WTC11 (cell line): ENCODE measurements around the gene HPCAL1. TPM values are rescaled to one million over a fixed set of nuclear protein-coding genes. Genes with fewer than 3 reads are reported as not detected.

Source experiments
- ATAC-seq: fragments of 200-7000 bp; cut with Tn5 transposase; 2 replicates; pipeline ENCODE4 v1.10.0; 2021; ENCODE audit warnings: mild to moderate bottlenecking, moderate library complexity
- CTCF ChIA-PET: fragments of 300-600 bp; sonication (Branson Sonifier 250); formaldehyde crosslinking; loops from one replicate; lab custom pipeline; 2021; ENCODE audit warnings: antibody characterized with exemption; lab: Charles Lee
- POLR2A ChIA-PET: fragments of 350-600 bp; sonication (Branson Sonifier 250); formaldehyde crosslinking; loops from one replicate; lab custom pipeline; 2021; ENCODE audit warnings: antibody characterized with exemption; lab: Charles Lee
- DNase-seq: peaks from one replicate; pipeline ENCODE4 v3.0.0; 2021; ENCODE audit warnings: low spot score
- H3K27ac Mint-ChIP-seq: 2 replicates; pipeline ENCODE4 v1.8.0; 2021; ENCODE audit warnings: mixed read lengths
- H3K27me3 Mint-ChIP-seq: 2 replicates; pipeline ENCODE4 v1.8.0; 2021; ENCODE audit warnings: low read depth, mild to moderate bottlenecking, moderate library complexity, mixed read lengths
- H3K36me3 Mint-ChIP-seq: 2 replicates; pipeline ENCODE4 v1.8.0; 2021; ENCODE audit warnings: mixed read lengths
- H3K4me1 Mint-ChIP-seq: 2 replicates; pipeline ENCODE4 v1.8.0; 2022; ENCODE audit warnings: mixed read lengths
- H3K4me3 Mint-ChIP-seq: 2 replicates; pipeline ENCODE4 v1.8.0; 2021; ENCODE audit warnings: mild to moderate bottlenecking, moderate library complexity, mixed read lengths
- H3K9me3 Mint-ChIP-seq: 2 replicates; pipeline ENCODE4 v1.8.0; 2021; ENCODE audit warnings: mixed read lengths
- CBFB ChIP-seq: sonication (generic); formaldehyde crosslinking; IDR thresholded peaks from 2 replicates; pipeline ENCODE4 v1.8.1; 2022; ENCODE audit warnings: mild to moderate bottlenecking, low read depth, missing genetic modification reagents
- CREM ChIP-seq: sonication (generic); formaldehyde crosslinking; IDR thresholded peaks from 2 replicates; pipeline ENCODE4 v1.8.1; 2022; ENCODE audit warnings: mild to moderate bottlenecking, missing genetic modification reagents, moderate library complexity
- ETV6 ChIP-seq: sonication (generic); formaldehyde crosslinking; IDR thresholded peaks from 2 replicates; pipeline ENCODE4 v1.8.1; 2022; ENCODE audit warnings: mild to moderate bottlenecking, missing genetic modification reagents
- HMGA2 ChIP-seq: fragments of 250-450 bp; sonication (Bioruptor Pico); IDR thresholded peaks from 2 replicates; pipeline ENCODE4 v1.4.0; 2021; ENCODE audit warnings: mild to moderate bottlenecking, moderate library complexity
- JAZF1 ChIP-seq: fragments of 250-450 bp; sonication (Bioruptor Pico); IDR thresholded peaks from 2 replicates; pipeline ENCODE4 v1.9.0; 2021; ENCODE audit warnings: moderate library complexity, mild to moderate bottlenecking, inconsistent platforms
- JUN ChIP-seq: sonication (generic); formaldehyde crosslinking; IDR thresholded peaks from 2 replicates; pipeline ENCODE4 v1.8.0; 2023; ENCODE audit warnings: mild to moderate bottlenecking, missing genetic modification reagents
- NFATC4 ChIP-seq: fragments of 250-450 bp; sonication (Bioruptor Pico); IDR thresholded peaks from 2 replicates; pipeline ENCODE4 v1.9.0; 2021; ENCODE audit warnings: mild to moderate bottlenecking
- SMAD3 ChIP-seq: sonication (generic); formaldehyde crosslinking; IDR thresholded peaks from 2 replicates; pipeline ENCODE4 v1.8.0; 2022; ENCODE audit warnings: missing genetic modification reagents, mild to moderate bottlenecking, borderline replicate concordance
- TEAD4 ChIP-seq: sonication (generic); formaldehyde crosslinking; IDR thresholded peaks from 2 replicates; pipeline ENCODE4 v1.8.0; 2022; ENCODE audit warnings: mild to moderate bottlenecking, missing genetic modification reagents
- ZNF416 ChIP-seq: fragments of 250-450 bp; sonication (Bioruptor Pico); IDR thresholded peaks from 2 replicates; pipeline ENCODE4 v1.9.0; 2021; ENCODE audit warnings: mild to moderate bottlenecking, inconsistent platforms
- ZNF671 ChIP-seq: fragments of 250-450 bp; sonication (Bioruptor Pico); IDR thresholded peaks from 2 replicates; pipeline ENCODE4 v1.8.0; 2021; ENCODE audit warnings: mild to moderate bottlenecking
- total RNA-seq: library from RNA; stranded (reverse); gene quantifications from 3 replicates; pipeline ENCODE4 v1.2.3, GENCODE V29; 2021
- TF ChIP-seq, protein P1 (sequence below): fragments of 250-450 bp; sonication (Bioruptor Pico); IDR thresholded peaks from 2 replicates; pipeline ENCODE4 v1.9.0; 2021; ENCODE audit warnings: mild to moderate bottlenecking, borderline replicate concordance
- TF ChIP-seq, protein P2 (sequence below): sonication (generic); formaldehyde crosslinking; IDR thresholded peaks from 2 replicates; pipeline ENCODE4 v1.8.1; 2022; ENCODE audit warnings: mild to moderate bottlenecking, missing genetic modification reagents, moderate library complexity, borderline replicate concordance
- TF ChIP-seq, protein P3 (sequence below): sonication (generic); formaldehyde crosslinking; IDR thresholded peaks from 2 replicates; pipeline ENCODE4 v1.8.1; 2023; ENCODE audit warnings: mild to moderate bottlenecking, missing genetic modification reagents
- TF ChIP-seq, protein P4 (sequence below): sonication (generic); formaldehyde crosslinking; IDR thresholded peaks from 2 replicates; pipeline ENCODE4 v1.8.0; 2023; ENCODE audit warnings: mild to moderate bottlenecking, missing genetic modification reagents
- TF ChIP-seq, protein P5 (sequence below): sonication (generic); formaldehyde crosslinking; IDR thresholded peaks from 2 replicates; pipeline ENCODE4 v1.8.1; 2023; ENCODE audit warnings: mild to moderate bottlenecking, missing genetic modification reagents, borderline replicate concordance
- TF ChIP-seq, protein P6 (sequence below): sonication (generic); formaldehyde crosslinking; IDR thresholded peaks from 2 replicates; pipeline ENCODE4 v1.8.0; 2022; ENCODE audit warnings: mild to moderate bottlenecking, missing genetic modification reagents
- TF ChIP-seq, protein P7 (sequence below): fragments of 250-450 bp; sonication (Bioruptor Pico); IDR thresholded peaks from 2 replicates; pipeline ENCODE4 v1.8.0; 2021; ENCODE audit warnings: mild to moderate bottlenecking
- TF ChIP-seq, protein P8 (sequence below): fragments of 250-450 bp; sonication (Bioruptor Pico); IDR thresholded peaks from 2 replicates; pipeline ENCODE4 v1.9.0; 2021; ENCODE audit warnings: moderate library complexity, mild to moderate bottlenecking, inconsistent platforms, borderline replicate concordance

The HPCAL1 gene
- total RNA-seq, 1 experiment from 2014 or later: 11.8 TPM

DNA sequence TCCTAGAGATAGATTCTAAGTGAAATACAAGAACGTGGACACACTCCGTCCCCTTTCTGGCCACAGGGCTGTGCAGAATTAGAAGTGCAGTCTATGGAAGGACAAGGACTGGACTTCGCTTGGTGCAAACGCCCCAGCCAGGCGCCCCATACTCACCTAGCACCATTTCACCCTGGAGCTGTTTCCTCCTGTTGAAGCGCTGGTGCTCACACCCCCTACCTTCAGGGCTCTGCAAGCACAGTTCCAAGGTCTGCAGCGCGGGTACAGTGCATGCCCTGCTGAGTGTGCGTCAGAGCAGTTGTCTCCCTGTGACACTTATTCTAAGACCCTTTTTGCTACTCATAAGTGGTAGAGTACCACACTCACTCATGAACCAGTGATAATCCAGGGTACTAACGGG, 3.0 kb downstream of the HPCAL1 start:
- DNase-seq (peak; percentile 55), ATAC-seq (peak; percentile 5; the same call in 1 of the 2 replicates)
- Mint-ChIP-seq H3K9me3 (no peaks in the 10 kb centered on the region), H3K27ac (no peak overlapping the region), H3K36me3 (no peaks in the 10 kb centered on the region), H3K4me1 (peaks cover 22% of the 10 kb centered on the region), H3K27me3 (peaks cover 54% of the 10 kb centered on the region), H3K4me3 (0 out of 2 replicates have a peak overlapping the region, but pooled peaks have one; percentile 22)
- POLR2A ChIA-PET: no interaction called here
- CTCF ChIA-PET: interaction anchor here (0.6 to 6.7 kb wide), 13 partner anchors 12 to 181 kb away, joined by 3 to 100 read pairs (median 5); no protein-coding TSS in a partner anchor
- TF ChIP-seq, protein P1, sequence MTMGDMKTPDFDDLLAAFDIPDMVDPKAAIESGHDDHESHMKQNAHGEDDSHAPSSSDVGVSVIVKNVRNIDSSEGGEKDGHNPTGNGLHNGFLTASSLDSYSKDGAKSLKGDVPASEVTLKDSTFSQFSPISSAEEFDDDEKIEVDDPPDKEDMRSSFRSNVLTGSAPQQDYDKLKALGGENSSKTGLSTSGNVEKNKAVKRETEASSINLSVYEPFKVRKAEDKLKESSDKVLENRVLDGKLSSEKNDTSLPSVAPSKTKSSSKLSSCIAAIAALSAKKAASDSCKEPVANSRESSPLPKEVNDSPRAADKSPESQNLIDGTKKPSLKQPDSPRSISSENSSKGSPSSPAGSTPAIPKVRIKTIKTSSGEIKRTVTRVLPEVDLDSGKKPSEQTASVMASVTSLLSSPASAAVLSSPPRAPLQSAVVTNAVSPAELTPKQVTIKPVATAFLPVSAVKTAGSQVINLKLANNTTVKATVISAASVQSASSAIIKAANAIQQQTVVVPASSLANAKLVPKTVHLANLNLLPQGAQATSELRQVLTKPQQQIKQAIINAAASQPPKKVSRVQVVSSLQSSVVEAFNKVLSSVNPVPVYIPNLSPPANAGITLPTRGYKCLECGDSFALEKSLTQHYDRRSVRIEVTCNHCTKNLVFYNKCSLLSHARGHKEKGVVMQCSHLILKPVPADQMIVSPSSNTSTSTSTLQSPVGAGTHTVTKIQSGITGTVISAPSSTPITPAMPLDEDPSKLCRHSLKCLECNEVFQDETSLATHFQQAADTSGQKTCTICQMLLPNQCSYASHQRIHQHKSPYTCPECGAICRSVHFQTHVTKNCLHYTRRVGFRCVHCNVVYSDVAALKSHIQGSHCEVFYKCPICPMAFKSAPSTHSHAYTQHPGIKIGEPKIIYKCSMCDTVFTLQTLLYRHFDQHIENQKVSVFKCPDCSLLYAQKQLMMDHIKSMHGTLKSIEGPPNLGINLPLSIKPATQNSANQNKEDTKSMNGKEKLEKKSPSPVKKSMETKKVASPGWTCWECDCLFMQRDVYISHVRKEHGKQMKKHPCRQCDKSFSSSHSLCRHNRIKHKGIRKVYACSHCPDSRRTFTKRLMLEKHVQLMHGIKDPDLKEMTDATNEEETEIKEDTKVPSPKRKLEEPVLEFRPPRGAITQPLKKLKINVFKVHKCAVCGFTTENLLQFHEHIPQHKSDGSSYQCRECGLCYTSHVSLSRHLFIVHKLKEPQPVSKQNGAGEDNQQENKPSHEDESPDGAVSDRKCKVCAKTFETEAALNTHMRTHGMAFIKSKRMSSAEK: no peak
- TF ChIP-seq NFATC4 (CRISPR knock-in tag): no peak
- TF ChIP-seq HMGA2 (CRISPR knock-in tag): no peak
- TF ChIP-seq, protein P2, sequence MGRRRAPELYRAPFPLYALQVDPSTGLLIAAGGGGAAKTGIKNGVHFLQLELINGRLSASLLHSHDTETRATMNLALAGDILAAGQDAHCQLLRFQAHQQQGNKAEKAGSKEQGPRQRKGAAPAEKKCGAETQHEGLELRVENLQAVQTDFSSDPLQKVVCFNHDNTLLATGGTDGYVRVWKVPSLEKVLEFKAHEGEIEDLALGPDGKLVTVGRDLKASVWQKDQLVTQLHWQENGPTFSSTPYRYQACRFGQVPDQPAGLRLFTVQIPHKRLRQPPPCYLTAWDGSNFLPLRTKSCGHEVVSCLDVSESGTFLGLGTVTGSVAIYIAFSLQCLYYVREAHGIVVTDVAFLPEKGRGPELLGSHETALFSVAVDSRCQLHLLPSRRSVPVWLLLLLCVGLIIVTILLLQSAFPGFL: no peak
- TF ChIP-seq, protein P3, sequence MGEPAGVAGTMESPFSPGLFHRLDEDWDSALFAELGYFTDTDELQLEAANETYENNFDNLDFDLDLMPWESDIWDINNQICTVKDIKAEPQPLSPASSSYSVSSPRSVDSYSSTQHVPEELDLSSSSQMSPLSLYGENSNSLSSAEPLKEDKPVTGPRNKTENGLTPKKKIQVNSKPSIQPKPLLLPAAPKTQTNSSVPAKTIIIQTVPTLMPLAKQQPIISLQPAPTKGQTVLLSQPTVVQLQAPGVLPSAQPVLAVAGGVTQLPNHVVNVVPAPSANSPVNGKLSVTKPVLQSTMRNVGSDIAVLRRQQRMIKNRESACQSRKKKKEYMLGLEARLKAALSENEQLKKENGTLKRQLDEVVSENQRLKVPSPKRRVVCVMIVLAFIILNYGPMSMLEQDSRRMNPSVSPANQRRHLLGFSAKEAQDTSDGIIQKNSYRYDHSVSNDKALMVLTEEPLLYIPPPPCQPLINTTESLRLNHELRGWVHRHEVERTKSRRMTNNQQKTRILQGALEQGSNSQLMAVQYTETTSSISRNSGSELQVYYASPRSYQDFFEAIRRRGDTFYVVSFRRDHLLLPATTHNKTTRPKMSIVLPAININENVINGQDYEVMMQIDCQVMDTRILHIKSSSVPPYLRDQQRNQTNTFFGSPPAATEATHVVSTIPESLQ (CRISPR knock-in tag): no peak
- TF ChIP-seq, protein P4, sequence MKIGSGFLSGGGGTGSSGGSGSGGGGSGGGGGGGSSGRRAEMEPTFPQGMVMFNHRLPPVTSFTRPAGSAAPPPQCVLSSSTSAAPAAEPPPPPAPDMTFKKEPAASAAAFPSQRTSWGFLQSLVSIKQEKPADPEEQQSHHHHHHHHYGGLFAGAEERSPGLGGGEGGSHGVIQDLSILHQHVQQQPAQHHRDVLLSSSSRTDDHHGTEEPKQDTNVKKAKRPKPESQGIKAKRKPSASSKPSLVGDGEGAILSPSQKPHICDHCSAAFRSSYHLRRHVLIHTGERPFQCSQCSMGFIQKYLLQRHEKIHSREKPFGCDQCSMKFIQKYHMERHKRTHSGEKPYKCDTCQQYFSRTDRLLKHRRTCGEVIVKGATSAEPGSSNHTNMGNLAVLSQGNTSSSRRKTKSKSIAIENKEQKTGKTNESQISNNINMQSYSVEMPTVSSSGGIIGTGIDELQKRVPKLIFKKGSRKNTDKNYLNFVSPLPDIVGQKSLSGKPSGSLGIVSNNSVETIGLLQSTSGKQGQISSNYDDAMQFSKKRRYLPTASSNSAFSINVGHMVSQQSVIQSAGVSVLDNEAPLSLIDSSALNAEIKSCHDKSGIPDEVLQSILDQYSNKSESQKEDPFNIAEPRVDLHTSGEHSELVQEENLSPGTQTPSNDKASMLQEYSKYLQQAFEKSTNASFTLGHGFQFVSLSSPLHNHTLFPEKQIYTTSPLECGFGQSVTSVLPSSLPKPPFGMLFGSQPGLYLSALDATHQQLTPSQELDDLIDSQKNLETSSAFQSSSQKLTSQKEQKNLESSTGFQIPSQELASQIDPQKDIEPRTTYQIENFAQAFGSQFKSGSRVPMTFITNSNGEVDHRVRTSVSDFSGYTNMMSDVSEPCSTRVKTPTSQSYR (CRISPR knock-in tag): no peak
- TF ChIP-seq, protein P5, sequence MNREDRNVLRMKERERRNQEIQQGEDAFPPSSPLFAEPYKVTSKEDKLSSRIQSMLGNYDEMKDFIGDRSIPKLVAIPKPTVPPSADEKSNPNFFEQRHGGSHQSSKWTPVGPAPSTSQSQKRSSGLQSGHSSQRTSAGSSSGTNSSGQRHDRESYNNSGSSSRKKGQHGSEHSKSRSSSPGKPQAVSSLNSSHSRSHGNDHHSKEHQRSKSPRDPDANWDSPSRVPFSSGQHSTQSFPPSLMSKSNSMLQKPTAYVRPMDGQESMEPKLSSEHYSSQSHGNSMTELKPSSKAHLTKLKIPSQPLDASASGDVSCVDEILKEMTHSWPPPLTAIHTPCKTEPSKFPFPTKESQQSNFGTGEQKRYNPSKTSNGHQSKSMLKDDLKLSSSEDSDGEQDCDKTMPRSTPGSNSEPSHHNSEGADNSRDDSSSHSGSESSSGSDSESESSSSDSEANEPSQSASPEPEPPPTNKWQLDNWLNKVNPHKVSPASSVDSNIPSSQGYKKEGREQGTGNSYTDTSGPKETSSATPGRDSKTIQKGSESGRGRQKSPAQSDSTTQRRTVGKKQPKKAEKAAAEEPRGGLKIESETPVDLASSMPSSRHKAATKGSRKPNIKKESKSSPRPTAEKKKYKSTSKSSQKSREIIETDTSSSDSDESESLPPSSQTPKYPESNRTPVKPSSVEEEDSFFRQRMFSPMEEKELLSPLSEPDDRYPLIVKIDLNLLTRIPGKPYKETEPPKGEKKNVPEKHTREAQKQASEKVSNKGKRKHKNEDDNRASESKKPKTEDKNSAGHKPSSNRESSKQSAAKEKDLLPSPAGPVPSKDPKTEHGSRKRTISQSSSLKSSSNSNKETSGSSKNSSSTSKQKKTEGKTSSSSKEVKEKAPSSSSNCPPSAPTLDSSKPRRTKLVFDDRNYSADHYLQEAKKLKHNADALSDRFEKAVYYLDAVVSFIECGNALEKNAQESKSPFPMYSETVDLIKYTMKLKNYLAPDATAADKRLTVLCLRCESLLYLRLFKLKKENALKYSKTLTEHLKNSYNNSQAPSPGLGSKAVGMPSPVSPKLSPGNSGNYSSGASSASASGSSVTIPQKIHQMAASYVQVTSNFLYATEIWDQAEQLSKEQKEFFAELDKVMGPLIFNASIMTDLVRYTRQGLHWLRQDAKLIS (CRISPR knock-in tag): no peak
- TF ChIP-seq TEAD4: no peak
- TF ChIP-seq CBFB (CRISPR knock-in tag): no peak
- no peak for TF ChIP-seq ZNF671 (CRISPR knock-in tag)
- no peak for TF ChIP-seq ZNF416
- TF ChIP-seq CREM (CRISPR knock-in tag): no peak
- TF ChIP-seq ETV6: no peak
- no peak for TF ChIP-seq JUN (CRISPR knock-in tag)
- TF ChIP-seq, protein P6, sequence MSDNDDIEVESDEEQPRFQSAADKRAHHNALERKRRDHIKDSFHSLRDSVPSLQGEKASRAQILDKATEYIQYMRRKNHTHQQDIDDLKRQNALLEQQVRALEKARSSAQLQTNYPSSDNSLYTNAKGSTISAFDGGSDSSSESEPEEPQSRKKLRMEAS (CRISPR knock-in tag): no peak
- TF ChIP-seq, protein P7, sequence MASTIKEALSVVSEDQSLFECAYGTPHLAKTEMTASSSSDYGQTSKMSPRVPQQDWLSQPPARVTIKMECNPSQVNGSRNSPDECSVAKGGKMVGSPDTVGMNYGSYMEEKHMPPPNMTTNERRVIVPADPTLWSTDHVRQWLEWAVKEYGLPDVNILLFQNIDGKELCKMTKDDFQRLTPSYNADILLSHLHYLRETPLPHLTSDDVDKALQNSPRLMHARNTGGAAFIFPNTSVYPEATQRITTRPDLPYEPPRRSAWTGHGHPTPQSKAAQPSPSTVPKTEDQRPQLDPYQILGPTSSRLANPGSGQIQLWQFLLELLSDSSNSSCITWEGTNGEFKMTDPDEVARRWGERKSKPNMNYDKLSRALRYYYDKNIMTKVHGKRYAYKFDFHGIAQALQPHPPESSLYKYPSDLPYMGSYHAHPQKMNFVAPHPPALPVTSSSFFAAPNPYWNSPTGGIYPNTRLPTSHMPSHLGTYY (CRISPR knock-in tag): no peak
- TF ChIP-seq SMAD3: no peak
- no peak for TF ChIP-seq JAZF1 (CRISPR knock-in tag)
- TF ChIP-seq, protein P8, sequence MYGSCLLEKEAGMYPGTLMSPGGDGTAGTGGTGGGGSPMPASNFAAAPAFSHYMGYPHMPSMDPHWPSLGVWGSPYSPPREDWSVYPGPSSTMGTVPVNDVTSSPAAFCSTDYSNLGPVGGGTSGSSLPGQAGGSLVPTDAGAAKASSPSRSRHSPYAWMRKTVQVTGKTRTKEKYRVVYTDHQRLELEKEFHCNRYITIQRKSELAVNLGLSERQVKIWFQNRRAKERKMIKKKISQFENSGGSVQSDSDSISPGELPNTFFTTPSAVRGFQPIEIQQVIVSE (CRISPR knock-in tag): no peak
